Vagina (tissue), 2 donors: ENCODE data around the gene DNAJA2.

Source experiments
- POLR2A ChIP-seq, 2 donors: fragments of 450-650 bp; IDR thresholded peaks; one replicate each; pipeline ENCODE4 v1.6.1; 2017; ENCODE audit warnings: antibody characterized with exemption in 2 of 2, mild to moderate bottlenecking in 2 of 2, moderate library complexity in 2 of 2
- POLR2AphosphoS5 ChIP-seq, 2 donors: sonication (generic); formaldehyde crosslinking; IDR thresholded peaks; one replicate each; pipeline ENCODE4 v1.9.0; 2017; ENCODE audit warnings: antibody characterized with exemption in 2 of 2, mild to moderate bottlenecking in 2 of 2, low read depth in 1 of 2; ENCODE audit not compliant: insufficient read depth in 1 of 2
- TF ChIP-seq, protein P1 (sequence below), 3 experiments: fragments of 450-650 bp in 2 of 3; fragments of 200-600 bp in 1 of 3; sonication (generic) in 1 of 3; IDR thresholded peaks; one replicate each; pipeline ENCODE4 v1.5.1; 2017 to 2019; ENCODE audit warnings: antibody characterized with exemption in 3 of 3, mild to moderate bottlenecking in 2 of 3, moderate library complexity in 2 of 3

DNA sequence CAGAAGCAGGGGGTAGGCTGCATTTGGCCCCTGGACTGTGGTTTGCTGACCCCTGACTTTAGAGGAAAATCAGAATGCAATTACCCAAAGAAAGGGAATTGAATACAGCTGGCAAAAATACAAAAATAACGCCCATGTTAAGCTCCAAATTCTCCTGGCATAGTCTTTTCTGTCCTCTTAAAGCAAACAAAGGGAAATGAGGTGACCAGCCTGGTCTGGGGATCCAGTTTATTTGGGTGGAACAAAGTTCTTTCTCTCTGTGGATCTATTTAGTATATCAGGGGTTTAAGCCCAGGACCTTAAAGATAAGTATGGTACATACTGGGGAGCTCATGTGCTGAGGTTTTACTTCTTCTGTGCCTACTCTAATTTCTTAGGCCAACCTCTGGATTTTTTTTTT, 23.5 kb downstream of the DNAJA2 start:
- TF ChIP-seq, protein P1, sequence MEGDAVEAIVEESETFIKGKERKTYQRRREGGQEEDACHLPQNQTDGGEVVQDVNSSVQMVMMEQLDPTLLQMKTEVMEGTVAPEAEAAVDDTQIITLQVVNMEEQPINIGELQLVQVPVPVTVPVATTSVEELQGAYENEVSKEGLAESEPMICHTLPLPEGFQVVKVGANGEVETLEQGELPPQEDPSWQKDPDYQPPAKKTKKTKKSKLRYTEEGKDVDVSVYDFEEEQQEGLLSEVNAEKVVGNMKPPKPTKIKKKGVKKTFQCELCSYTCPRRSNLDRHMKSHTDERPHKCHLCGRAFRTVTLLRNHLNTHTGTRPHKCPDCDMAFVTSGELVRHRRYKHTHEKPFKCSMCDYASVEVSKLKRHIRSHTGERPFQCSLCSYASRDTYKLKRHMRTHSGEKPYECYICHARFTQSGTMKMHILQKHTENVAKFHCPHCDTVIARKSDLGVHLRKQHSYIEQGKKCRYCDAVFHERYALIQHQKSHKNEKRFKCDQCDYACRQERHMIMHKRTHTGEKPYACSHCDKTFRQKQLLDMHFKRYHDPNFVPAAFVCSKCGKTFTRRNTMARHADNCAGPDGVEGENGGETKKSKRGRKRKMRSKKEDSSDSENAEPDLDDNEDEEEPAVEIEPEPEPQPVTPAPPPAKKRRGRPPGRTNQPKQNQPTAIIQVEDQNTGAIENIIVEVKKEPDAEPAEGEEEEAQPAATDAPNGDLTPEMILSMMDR (IDR thresholded peaks at IDR 0.05) = no peak
- TF ChIP-seq POLR2AphosphoS5 (IDR thresholded peaks at IDR 0.05; ENCODE audit: insufficient read depth in 1 of 2, low read depth in 1 of 2) (no peak), POLR2A (IDR thresholded peaks at IDR 0.05) (no peak)
